ENCODE data around the gene SMCHD1.

The SMCHD1 gene

GRCh38 chr18:2655178-2655953 is at the start of gene SMCHD1:
Gene SMCHD1, plus strand, starts transcription at chr18:2655726. Its CDS starts 350 bp downstream, at chr18:2656076.
- Histone ChIP-seq H3K27ac (peak within 1 kb of the TSS; percentile 100), H3K9me3 (no peaks in the 10 kb centered on the region), H3K4me1 (ENCODE audit: control insufficient read depth in 1 of 2, insufficient read depth in 1 of 2, low read depth in 1 of 2, low read length in 1 of 2) (peaks cover 68 to 72% of the 10 kb centered on the region in 2 experiments), H3K27me3 (no peaks in the 10 kb centered on the region), H3K36me3 (peaks cover 21% of the 10 kb centered on the region), H3K4me3 (ENCODE audit: low read depth in 1 of 2, low read length in 1 of 2) (peak within 1 kb of the TSS; percentile 94 to 97)
- TF ChIP-seq, protein P1, sequence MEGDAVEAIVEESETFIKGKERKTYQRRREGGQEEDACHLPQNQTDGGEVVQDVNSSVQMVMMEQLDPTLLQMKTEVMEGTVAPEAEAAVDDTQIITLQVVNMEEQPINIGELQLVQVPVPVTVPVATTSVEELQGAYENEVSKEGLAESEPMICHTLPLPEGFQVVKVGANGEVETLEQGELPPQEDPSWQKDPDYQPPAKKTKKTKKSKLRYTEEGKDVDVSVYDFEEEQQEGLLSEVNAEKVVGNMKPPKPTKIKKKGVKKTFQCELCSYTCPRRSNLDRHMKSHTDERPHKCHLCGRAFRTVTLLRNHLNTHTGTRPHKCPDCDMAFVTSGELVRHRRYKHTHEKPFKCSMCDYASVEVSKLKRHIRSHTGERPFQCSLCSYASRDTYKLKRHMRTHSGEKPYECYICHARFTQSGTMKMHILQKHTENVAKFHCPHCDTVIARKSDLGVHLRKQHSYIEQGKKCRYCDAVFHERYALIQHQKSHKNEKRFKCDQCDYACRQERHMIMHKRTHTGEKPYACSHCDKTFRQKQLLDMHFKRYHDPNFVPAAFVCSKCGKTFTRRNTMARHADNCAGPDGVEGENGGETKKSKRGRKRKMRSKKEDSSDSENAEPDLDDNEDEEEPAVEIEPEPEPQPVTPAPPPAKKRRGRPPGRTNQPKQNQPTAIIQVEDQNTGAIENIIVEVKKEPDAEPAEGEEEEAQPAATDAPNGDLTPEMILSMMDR (IDR thresholded peaks at IDR 0.05), result peak; percentile 52

DNA sequence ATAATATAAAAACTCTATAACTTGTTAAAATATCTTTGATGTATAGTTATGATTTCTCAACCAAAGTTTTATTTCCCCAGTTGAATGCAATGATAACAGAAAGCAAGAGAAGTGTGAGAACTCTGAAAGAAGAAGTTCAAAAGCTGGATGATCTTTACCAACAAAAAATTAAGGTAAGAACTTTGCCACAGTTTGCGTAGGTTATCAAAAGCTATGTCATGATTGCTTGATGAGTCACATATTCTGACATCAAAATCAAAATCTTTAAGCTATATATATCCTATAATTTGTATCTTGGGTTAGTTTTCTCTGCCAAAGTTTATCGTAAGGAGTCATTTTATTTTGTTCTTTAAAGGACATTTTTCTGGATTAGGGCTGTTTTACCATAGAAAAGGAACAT is 49.2 kb upstream of the SMCHD1 start:
- Histone ChIP-seq H3K27me3 (no peaks in the 10 kb centered on the region), H3K9me3 (no peaks in the 10 kb centered on the region), H3K27ac (peak overlapping the region; percentile 75), H3K4me3 (ENCODE audit: low read depth in 1 of 2, low read length in 1 of 2) (peak overlapping the region in 1 of 2 experiments; percentile 4), H3K36me3 (no peaks in the 10 kb centered on the region), H3K4me1 (ENCODE audit: control insufficient read depth in 1 of 2, insufficient read depth in 1 of 2, low read depth in 1 of 2, low read length in 1 of 2) (peaks cover 41 to 42% of the 10 kb centered on the region in 2 experiments)
- TF ChIP-seq, protein P1 (IDR thresholded peaks at IDR 0.05), result no peak

GRCh38 chr18:2609604-2610003 is 45.9 kb upstream of the SMCHD1 start:
- Histone ChIP-seq H3K4me1 (ENCODE audit: control insufficient read depth in 1 of 2, insufficient read depth in 1 of 2, low read depth in 1 of 2, low read length in 1 of 2) (peaks cover 49 to 52% of the 10 kb centered on the region in 2 experiments), H3K36me3 (no peaks in the 10 kb centered on the region), H3K27me3 (no peaks in the 10 kb centered on the region), H3K9me3 (no peaks in the 10 kb centered on the region), H3K27ac (peak overlapping the region; percentile 74), H3K4me3 (ENCODE audit: low read depth in 1 of 2, low read length in 1 of 2) (no peak overlapping the region)
- TF ChIP-seq, protein P1 (IDR thresholded peaks at IDR 0.05), result no peak

DNA sequence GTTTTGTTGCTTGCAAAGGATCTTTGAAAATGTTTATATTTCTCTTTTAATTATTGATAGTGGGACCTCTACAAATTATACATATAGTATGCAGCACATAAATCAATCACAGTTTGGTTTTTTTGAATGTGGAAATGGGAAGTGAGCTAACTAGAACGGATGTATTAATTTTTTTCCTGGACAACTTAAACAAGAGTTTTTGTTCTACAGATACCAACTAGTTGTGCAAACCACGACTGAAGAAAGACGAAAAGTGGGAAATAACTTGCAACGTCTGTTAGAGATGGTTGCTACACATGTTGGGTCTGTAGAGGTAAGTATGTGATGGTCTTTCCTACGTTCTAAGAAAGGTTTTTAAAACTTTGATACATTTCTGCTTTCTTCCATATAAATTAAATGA is 45.0 kb upstream of the SMCHD1 start:
- Histone ChIP-seq H3K9me3 (no peaks in the 10 kb centered on the region), H3K36me3 (no peaks in the 10 kb centered on the region), H3K4me3 (ENCODE audit: low read depth in 1 of 2, low read length in 1 of 2) (peak overlapping the region in 1 of 2 experiments; percentile 29), H3K27ac (peak overlapping the region; percentile 74), H3K27me3 (no peaks in the 10 kb centered on the region), H3K4me1 (ENCODE audit: control insufficient read depth in 1 of 2, insufficient read depth in 1 of 2, low read depth in 1 of 2, low read length in 1 of 2) (peaks cover 43 to 45% of the 10 kb centered on the region in 2 experiments)
- TF ChIP-seq, protein P1 (IDR thresholded peaks at IDR 0.05), result no peak

DNA sequence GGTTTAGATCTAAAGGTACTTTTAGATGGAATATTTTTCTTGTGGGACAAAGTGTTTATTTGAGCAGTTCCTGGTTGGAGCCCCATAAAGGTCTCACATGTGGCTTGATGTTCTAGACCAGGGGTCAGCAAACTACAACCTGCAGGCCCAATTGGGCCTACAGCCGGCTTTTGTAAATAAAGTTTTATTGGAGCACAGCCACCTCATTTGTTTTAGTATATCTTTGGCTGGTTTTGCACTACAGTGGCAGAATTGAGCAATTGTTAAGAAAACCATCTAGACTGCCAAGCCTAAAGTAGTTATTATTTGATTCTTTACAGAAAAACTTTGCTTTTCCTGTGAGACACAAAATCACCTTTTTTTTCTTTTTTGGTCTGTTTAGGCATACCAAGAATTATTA is 42.5 kb upstream of the SMCHD1 start:
- TF ChIP-seq, protein P1 (IDR thresholded peaks at IDR 0.05), result no peak
- H3K27me3 ChIP-seq, result no peaks in the 10 kb centered on the region
- H3K36me3 ChIP-seq, result no peaks in the 10 kb centered on the region
- H3K9me3 ChIP-seq, result no peaks in the 10 kb centered on the region
- H3K4me3 ChIP-seq (ENCODE audit: low read depth in 1 of 2, low read length in 1 of 2), result no peak overlapping the region
- no peak overlapping the region for H3K27ac ChIP-seq
- H3K4me1 ChIP-seq (ENCODE audit: control insufficient read depth in 1 of 2, insufficient read depth in 1 of 2, low read depth in 1 of 2, low read length in 1 of 2), result peaks cover 29 to 31% of the 10 kb centered on the region in 2 experiments

Data from neutrophil (primary cell).